GM19238 (cell line): Measurements from ENCODE around the gene RANBP10.

ENCODE experiments used
- DNase-seq: peaks from one replicate; pipeline ENCODE4 v3.0.0; 2011; ENCODE audit warnings: low spot score; ENCODE audit not compliant: insufficient read length

RANBP10 gene

GRCh38 chr16:67828651-67829050, 22.3 kb upstream of the RANBP10 start:
- no peak for DNase-seq

- no peak for DNase-seq
Observed at GRCh38 chr16:67825906-67826305, 19.5 kb upstream of the RANBP10 start.

GRCh38 chr16:67825119-67825518, 18.8 kb upstream of the RANBP10 start:
- DNase-seq, result no peak

- no peak for DNase-seq
Observed at GRCh38 chr16:67822511-67822910, 16.2 kb upstream of the RANBP10 start.

- no peak for DNase-seq
Observed at GRCh38 chr16:67820608-67821259, 14.4 kb upstream of the RANBP10 start.

GRCh38 chr16:67814567-67814966, 8.2 kb upstream of the RANBP10 start:
- no peak for DNase-seq

GRCh38 chr16:67811899-67812298, 5.5 kb upstream of the RANBP10 start:
- DNase-seq, result no peak

- DNase-seq, result no peak
Observed at GRCh38 chr16:67807148-67807682, 855 bp upstream of the RANBP10 start.

GRCh38 chr16:67805718-67806427, 487 bp downstream of the RANBP10 start:
- no peak for DNase-seq

GRCh38 chr16:67804853-67805542, 1.4 kb downstream of the RANBP10 start:
- DNase-seq, result no peak

- no peak for DNase-seq
Observed at GRCh38 chr16:67803894-67804293, 2.5 kb downstream of the RANBP10 start.

GRCh38 chr16:67801883-67802282, 4.5 kb downstream of the RANBP10 start:
- no peak for DNase-seq

- DNase-seq, result no peak
Observed at GRCh38 chr16:67801241-67801640, 5.1 kb downstream of the RANBP10 start.

GRCh38 chr16:67800338-67800926, 5.9 kb downstream of the RANBP10 start:
- DNase-seq, result no peak

GRCh38 chr16:67796099-67796718, 10.2 kb downstream of the RANBP10 start:
- DNase-seq, result no peak

GRCh38 chr16:67790071-67790470, 16.3 kb downstream of the RANBP10 start:
- no peak for DNase-seq

GRCh38 chr16:67786491-67786890, 19.9 kb downstream of the RANBP10 start:
- no peak for DNase-seq

GRCh38 chr16:67783353-67783725, 23.0 kb downstream of the RANBP10 start:
- no peak for DNase-seq

GRCh38 chr16:67782567-67783352, 23.6 kb downstream of the RANBP10 start:
- no peak for DNase-seq

GRCh38 chr16:67781565-67781921, 24.8 kb downstream of the RANBP10 start:
- no peak for DNase-seq
